ENCODE results near the gene ZNF407. TPM values are rescaled to one million over a fixed set of nuclear protein-coding genes. Genes with fewer than 3 reads are reported as not detected.
"Not testable (repeated sequence)": the region's sequence is repeated elsewhere in the genome, so short reads cannot be mapped to it uniquely, and the experiment has no call there.

Gene ZNF407
- total RNA-seq, 6 experiments from 2014 or later, result 4.3 to 8.0 (median 5.7) TPM

DNA sequence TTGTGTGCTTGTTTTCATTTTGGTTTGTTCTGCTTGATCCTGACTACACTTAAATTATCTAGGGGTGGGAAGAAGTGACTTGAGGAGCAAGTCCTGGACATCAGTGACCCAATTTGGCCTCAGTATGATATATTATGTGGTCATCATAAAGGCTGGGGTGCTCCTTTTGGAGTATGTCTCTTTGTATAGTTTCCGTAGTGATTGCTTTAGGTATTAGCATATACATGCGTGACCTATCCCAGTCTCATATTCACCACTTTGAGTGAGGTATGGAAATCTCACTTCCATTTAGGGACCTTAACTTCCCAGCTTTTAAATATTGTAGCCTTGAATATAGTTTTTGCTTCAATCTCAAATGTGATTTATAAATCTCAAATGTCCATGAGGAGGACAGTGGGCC, 370.3 kb downstream of the ZNF407 start:
- 100% methylated on average over 2 of the region's 2 CpGs for WGBS (ENCODE audit: insufficient coverage, low coverage, low lambda C conversion rate, missing lambda C conversion rate)
- Histone ChIP-seq H3K4me1 (no peaks in the 10 kb centered on the region), H3K4me3 (no peak overlapping the region), H3K27ac (no peak overlapping the region), H3K27me3 (no peaks in the 10 kb centered on the region), H3K36me3 (no peaks in the 10 kb centered on the region), H3K9me3 (no peaks in the 10 kb centered on the region)
- no peak for DNase-seq
- intact Hi-C loops (cut with DNase I), result no loop called here
- TF ChIP-seq POLR2A (IDR thresholded peaks at IDR 0.05), result no peak
- TF ChIP-seq, protein P1, sequence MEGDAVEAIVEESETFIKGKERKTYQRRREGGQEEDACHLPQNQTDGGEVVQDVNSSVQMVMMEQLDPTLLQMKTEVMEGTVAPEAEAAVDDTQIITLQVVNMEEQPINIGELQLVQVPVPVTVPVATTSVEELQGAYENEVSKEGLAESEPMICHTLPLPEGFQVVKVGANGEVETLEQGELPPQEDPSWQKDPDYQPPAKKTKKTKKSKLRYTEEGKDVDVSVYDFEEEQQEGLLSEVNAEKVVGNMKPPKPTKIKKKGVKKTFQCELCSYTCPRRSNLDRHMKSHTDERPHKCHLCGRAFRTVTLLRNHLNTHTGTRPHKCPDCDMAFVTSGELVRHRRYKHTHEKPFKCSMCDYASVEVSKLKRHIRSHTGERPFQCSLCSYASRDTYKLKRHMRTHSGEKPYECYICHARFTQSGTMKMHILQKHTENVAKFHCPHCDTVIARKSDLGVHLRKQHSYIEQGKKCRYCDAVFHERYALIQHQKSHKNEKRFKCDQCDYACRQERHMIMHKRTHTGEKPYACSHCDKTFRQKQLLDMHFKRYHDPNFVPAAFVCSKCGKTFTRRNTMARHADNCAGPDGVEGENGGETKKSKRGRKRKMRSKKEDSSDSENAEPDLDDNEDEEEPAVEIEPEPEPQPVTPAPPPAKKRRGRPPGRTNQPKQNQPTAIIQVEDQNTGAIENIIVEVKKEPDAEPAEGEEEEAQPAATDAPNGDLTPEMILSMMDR (IDR thresholded peaks at IDR 0.05), result no peak
- ATAC-seq, result no peak

GRCh38 chr18:74971358-74971757, 373.7 kb downstream of the ZNF407 start:
- H3K4me1 ChIP-seq; H3K4me3 ChIP-seq; H3K27ac ChIP-seq; ATAC-seq; intact Hi-C loops (cut with DNase I); H3K9me3 ChIP-seq; H3K36me3 ChIP-seq; H3K27me3 ChIP-seq; DNase-seq: not testable (repeated sequence)
- 64% methylated on average over 4 of the region's 4 CpGs for WGBS (ENCODE audit: insufficient coverage, low coverage, low lambda C conversion rate, missing lambda C conversion rate)

GRCh38 chr18:74971776-74972175, 374.1 kb downstream of the ZNF407 start:
- H3K27me3 ChIP-seq; H3K36me3 ChIP-seq; H3K27ac ChIP-seq; ATAC-seq; H3K9me3 ChIP-seq; DNase-seq; H3K4me3 ChIP-seq; intact Hi-C loops (cut with DNase I): not testable (repeated sequence)
- 75% methylated on average over 2 of the region's 2 CpGs for WGBS (ENCODE audit: insufficient coverage, low coverage, low lambda C conversion rate, missing lambda C conversion rate)
- H3K4me1 ChIP-seq, result peaks cover 0 to 12% (median 4%) of the 10 kb centered on the region in 4 donors

DNA sequence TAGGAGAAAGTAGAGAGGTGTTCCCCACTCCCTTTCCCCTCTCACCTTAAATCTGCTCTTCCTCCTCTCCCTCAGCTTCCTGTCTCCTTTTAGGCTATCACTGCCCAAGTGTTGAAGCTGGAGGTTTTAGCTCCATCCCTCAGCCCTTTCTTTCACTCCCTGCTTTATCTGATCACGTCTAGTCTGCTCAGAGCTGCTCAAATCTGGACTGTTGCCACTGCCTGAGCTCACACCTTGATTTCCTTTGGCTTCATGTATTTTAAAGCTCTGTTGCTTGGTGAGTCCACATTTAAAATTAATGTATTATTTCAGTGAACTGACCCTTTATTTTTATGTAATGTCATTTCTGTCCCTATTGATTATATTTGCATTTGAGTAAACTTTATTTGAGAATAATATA, 374.7 kb downstream of the ZNF407 start:
- ATAC-seq (no peak), DNase-seq (no peak)
- Histone ChIP-seq H3K27ac (no peak overlapping the region), H3K9me3 (no peaks in the 10 kb centered on the region), H3K4me3 (no peak overlapping the region), H3K4me1 (peaks cover 0 to 12% (median 4%) of the 10 kb centered on the region in 4 donors), H3K36me3 (no peaks in the 10 kb centered on the region), H3K27me3 (no peaks in the 10 kb centered on the region)
- intact Hi-C loops (cut with DNase I), result no loop called here
- 27% methylated on average over 1 of the region's 1 CpG for WGBS (ENCODE audit: insufficient coverage, low coverage, low lambda C conversion rate, missing lambda C conversion rate)
- no peak for TF ChIP-seq POLR2A (IDR thresholded peaks at IDR 0.05)
- TF ChIP-seq, protein P1 (IDR thresholded peaks at IDR 0.05), result no peak

DNA sequence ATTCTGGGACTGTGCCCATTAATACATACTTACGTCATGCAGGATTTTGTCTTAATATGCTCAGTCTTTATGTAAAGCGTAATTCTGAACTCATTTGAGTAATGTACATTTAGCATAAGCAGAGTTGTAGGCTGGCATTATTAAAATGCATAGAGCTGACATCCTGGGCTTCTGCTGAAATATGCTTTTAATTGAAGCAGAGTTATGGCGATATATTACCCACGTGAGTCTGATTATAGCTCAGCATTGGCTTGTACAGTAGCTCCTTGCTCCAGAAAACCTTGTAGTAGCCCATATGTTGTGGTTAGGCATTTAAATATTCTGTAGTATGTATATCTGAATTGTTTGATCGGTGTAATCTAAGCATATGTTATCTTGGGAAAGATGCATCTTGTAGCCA, 377.3 kb downstream of the ZNF407 start:
- no peaks in the 10 kb centered on the region for H3K36me3 ChIP-seq
- no peaks in the 10 kb centered on the region for H3K27me3 ChIP-seq
- ATAC-seq (no peak), DNase-seq (no peak)
- H3K4me3 ChIP-seq, result no peak overlapping the region
- 97% methylated on average over 5 of the region's 5 CpGs for WGBS (ENCODE audit: insufficient coverage, low coverage, low lambda C conversion rate, missing lambda C conversion rate)
- intact Hi-C loops (cut with DNase I), result no loop called here
- peaks cover 0 to 12% (median 4%) of the 10 kb centered on the region in 4 donors for H3K4me1 ChIP-seq
- no peaks in the 10 kb centered on the region for H3K9me3 ChIP-seq
- TF ChIP-seq, protein P1 (IDR thresholded peaks at IDR 0.05), result no peak
- no peak for TF ChIP-seq POLR2A (IDR thresholded peaks at IDR 0.05)
- H3K27ac ChIP-seq, result no peak overlapping the region
